Measurements from ENCODE around the gene CD96. TPM values are rescaled to one million over a fixed set of nuclear protein-coding genes. Genes with fewer than 3 reads are reported as not detected.
A peak's percentile ranks its signal among the peaks of the same experiment; 100 is the strongest.

Gene CD96
- polyA plus RNA-seq, 1 donor from 2014 or later = not detected

GRCh38 chr3:111684640-111685039 lies 142.6 kb downstream of the CD96 start:
- H3F3A ChIP-seq (ENCODE audit: insufficient read depth, low read length, poor library complexity, severe bottlenecking) = no peaks in the 10 kb centered on the region
- H3K4me3 ChIP-seq (ENCODE audit: low read length) = no peak overlapping the region
- H3K27ac ChIP-seq (ENCODE audit: low read length) = no peak overlapping the region
- no peaks in the 10 kb centered on the region for H3K27me3 ChIP-seq (ENCODE audit: insufficient read depth, low read depth, low read length)
- H3K9me3 ChIP-seq (ENCODE audit: low read length) = no peaks in the 10 kb centered on the region
- H3K4me2 ChIP-seq (ENCODE audit: low read length) = no peak overlapping the region
- TF ChIP-seq MXI1 (conservative IDR thresholded peaks at IDR 0.05; ENCODE audit: poor library complexity, severe bottlenecking) (no peak), CTCF (IDR thresholded peaks at IDR 0.05; ENCODE audit: poor library complexity, severe bottlenecking) (no peak), EP300 (conservative IDR thresholded peaks at IDR 0.05; ENCODE audit: poor library complexity, severe bottlenecking) (no peak), RAD21 (conservative IDR thresholded peaks at IDR 0.05) (no peak), EZH2 (IDR thresholded peaks at IDR 0.05; ENCODE audit: borderline replicate concordance, insufficient read depth, low read length, poor library complexity, severe bottlenecking) (no peak), TAF1 (IDR thresholded peaks at IDR 0.05; ENCODE audit: low read depth) (no peak), SMC3 (conservative IDR thresholded peaks at IDR 0.05; ENCODE audit: poor library complexity) (no peak), REST (IDR thresholded peaks at IDR 0.05; ENCODE audit: borderline replicate concordance) (no peak)
- peaks cover 5% of the 10 kb centered on the region for H3K79me2 ChIP-seq (replicated peaks; ENCODE audit: insufficient read depth, low read length)
- no peaks in the 10 kb centered on the region for H4K20me1 ChIP-seq (ENCODE audit: insufficient read depth)
- H2AFZ ChIP-seq (ENCODE audit: low read depth, low read length) = no peak overlapping the region
- H3K9ac ChIP-seq (ENCODE audit: low read length) = no peak overlapping the region
- no peaks in the 10 kb centered on the region for H3K9me2 ChIP-seq (ENCODE audit: insufficient read depth, low read length)
- no peaks in the 10 kb centered on the region for H3K36me3 ChIP-seq (ENCODE audit: insufficient read depth, low read length)

- Histone ChIP-seq H3K9me2 (ENCODE audit: insufficient read depth, low read length) (no peaks in the 10 kb centered on the region), H3K9ac (ENCODE audit: low read length) (no peak overlapping the region), H4K20me1 (ENCODE audit: insufficient read depth) (no peaks in the 10 kb centered on the region), H3K4me2 (ENCODE audit: low read length) (no peak overlapping the region), H3K4me3 (ENCODE audit: low read length) (no peak overlapping the region), H3K36me3 (ENCODE audit: insufficient read depth, low read length) (no peaks in the 10 kb centered on the region), H3F3A (ENCODE audit: insufficient read depth, low read length, poor library complexity, severe bottlenecking) (no peaks in the 10 kb centered on the region), H3K27ac (ENCODE audit: low read length) (no peak overlapping the region), H3K9me3 (ENCODE audit: low read length) (no peaks in the 10 kb centered on the region), H2AFZ (ENCODE audit: low read depth, low read length) (no peak overlapping the region), H3K79me2 (replicated peaks; ENCODE audit: insufficient read depth, low read length) (peaks cover 5% of the 10 kb centered on the region), H3K27me3 (ENCODE audit: insufficient read depth, low read depth, low read length) (no peaks in the 10 kb centered on the region)
- TF ChIP-seq TAF1 (IDR thresholded peaks at IDR 0.05; ENCODE audit: low read depth) = no peak
Measured at GRCh38 chr3:111688190-111688800, 146.3 kb downstream of the CD96 start.

- Histone ChIP-seq H3K27ac (ENCODE audit: low read length) (no peak overlapping the region), H3K4me2 (ENCODE audit: low read length) (no peak overlapping the region), H3F3A (ENCODE audit: insufficient read depth, low read length, poor library complexity, severe bottlenecking) (no peaks in the 10 kb centered on the region), H4K20me1 (ENCODE audit: insufficient read depth) (no peaks in the 10 kb centered on the region), H3K36me3 (ENCODE audit: insufficient read depth, low read length) (no peaks in the 10 kb centered on the region), H3K4me3 (ENCODE audit: low read length) (no peak overlapping the region), H3K9ac (ENCODE audit: low read length) (no peak overlapping the region), H3K9me2 (ENCODE audit: insufficient read depth, low read length) (no peaks in the 10 kb centered on the region), H3K79me2 (replicated peaks; ENCODE audit: insufficient read depth, low read length) (peaks cover 5% of the 10 kb centered on the region), H3K27me3 (ENCODE audit: insufficient read depth, low read depth, low read length) (no peaks in the 10 kb centered on the region), H3K9me3 (ENCODE audit: low read length) (no peaks in the 10 kb centered on the region), H2AFZ (ENCODE audit: low read depth, low read length) (no peak overlapping the region)
- TF ChIP-seq POLR2AphosphoS5 (IDR thresholded peaks at IDR 0.05) (peak; percentile 70), EP300 (conservative IDR thresholded peaks at IDR 0.05; ENCODE audit: poor library complexity, severe bottlenecking) (no peak), EZH2 (IDR thresholded peaks at IDR 0.05; ENCODE audit: borderline replicate concordance, insufficient read depth, low read length, poor library complexity, severe bottlenecking) (no peak), SMC3 (conservative IDR thresholded peaks at IDR 0.05; ENCODE audit: poor library complexity) (no peak), RAD21 (conservative IDR thresholded peaks at IDR 0.05) (no peak), REST (IDR thresholded peaks at IDR 0.05; ENCODE audit: borderline replicate concordance) (no peak), CTCF (IDR thresholded peaks at IDR 0.05; ENCODE audit: poor library complexity, severe bottlenecking) (no peak)
Measured at GRCh38 chr3:111690242-111690641, 148.2 kb downstream of the CD96 start.
